GM19351 (cell line): ENCODE data around the gene ABCC3.

Experiments
- ATAC-seq: cut with Tn5 transposase; IDR thresholded peaks from one replicate; pipeline ENCODE4 v1.9.1; 2021; ENCODE audit warnings: mild to moderate bottlenecking, moderate library complexity; ENCODE audit not compliant: unreplicated experiment

Gene ABCC3

GRCh38 chr17:50627782-50628601 is 6.7 kb upstream of the ABCC3 start:
- ATAC-seq: no peak

GRCh38 chr17:50629902-50630301 is 4.8 kb upstream of the ABCC3 start:
- ATAC-seq: no peak

GRCh38 chr17:50630524-50631194 is 4.0 kb upstream of the ABCC3 start:
- ATAC-seq: no peak

GRCh38 chr17:50631195-50631907 is 3.3 kb upstream of the ABCC3 start:
- ATAC-seq: no peak

GRCh38 chr17:50631908-50632571 is 2.6 kb upstream of the ABCC3 start:
- ATAC-seq: no peak

- no peak for ATAC-seq
Measured at GRCh38 chr17:50632637-50633036, 2.0 kb upstream of the ABCC3 start.

- no peak for ATAC-seq
Measured at GRCh38 chr17:50633683-50634082, 998 bp upstream of the ABCC3 start.

GRCh38 chr17:50634915-50635731 is 442 bp downstream of the ABCC3 start:
- ATAC-seq: no peak

- ATAC-seq: no peak
Measured at GRCh38 chr17:50635732-50635981, 976 bp downstream of the ABCC3 start.

- no peak for ATAC-seq
Measured at GRCh38 chr17:50635982-50636803, 1.5 kb downstream of the ABCC3 start.

- ATAC-seq: no peak
Measured at GRCh38 chr17:50636804-50637195, 2.1 kb downstream of the ABCC3 start.

- ATAC-seq: no peak
Measured at GRCh38 chr17:50637829-50638605, 3.3 kb downstream of the ABCC3 start.

- no peak for ATAC-seq
Measured at GRCh38 chr17:50638606-50638965, 3.9 kb downstream of the ABCC3 start.

GRCh38 chr17:50638966-50639713 is 4.5 kb downstream of the ABCC3 start:
- no peak for ATAC-seq

GRCh38 chr17:50640686-50641351 is 6.1 kb downstream of the ABCC3 start:
- no peak for ATAC-seq

GRCh38 chr17:50641357-50641756 is 6.7 kb downstream of the ABCC3 start:
- ATAC-seq: no peak

GRCh38 chr17:50642071-50642721 is 7.5 kb downstream of the ABCC3 start:
- no peak for ATAC-seq
